Measurements from ENCODE around the gene HLA-F.
A peak's percentile ranks its signal among the peaks of the same experiment; 100 is the strongest.

Gene HLA-F

GRCh38 chr6:29736563-29736962 lies 13.3 kb downstream of the HLA-F start:
- Histone ChIP-seq H3K9me2 (replicated peaks; ENCODE audit: insufficient read depth, low read length) (no peaks in the 10 kb centered on the region), H3K36me3 (replicated peaks; ENCODE audit: insufficient read depth, low read length) (no peaks in the 10 kb centered on the region), H3K79me2 (ENCODE audit: low read length) (no peaks in the 10 kb centered on the region), H3K9ac (ENCODE audit: low read length) (no peak overlapping the region), H3K4me3 (ENCODE audit: low read length) (no peak overlapping the region), H3K27ac (ENCODE audit: low read length) (no peak overlapping the region), H3K4me1 (ENCODE audit: low read length) (no peaks in the 10 kb centered on the region), H4K20me1 (ENCODE audit: insufficient read depth, low read length) (no peaks in the 10 kb centered on the region), H3K27me3 (replicated peaks; ENCODE audit: insufficient read depth, low read length) (no peaks in the 10 kb centered on the region), H2AFZ (ENCODE audit: low read length) (no peak overlapping the region), H3K4me2 (ENCODE audit: low read depth, low read length) (no peak overlapping the region), H3F3A (ENCODE audit: insufficient read depth, low read length) (no peaks in the 10 kb centered on the region), H3K9me3 (replicated peaks; ENCODE audit: insufficient read depth, low read length) (no peaks in the 10 kb centered on the region)
- DNase-seq: no peak
- TF ChIP-seq EZH2phosphoT487 (IDR thresholded peaks at IDR 0.05; ENCODE audit: low read length) (no peak), EZH2 (optimal IDR thresholded peaks at IDR 0.05; ENCODE audit: low read depth, low read length) (no peak), CTCF (IDR thresholded peaks at IDR 0.05; ENCODE audit: low read length) (no peak)

- no peak overlapping the region for H2AFZ ChIP-seq (ENCODE audit: low read length)
- TF ChIP-seq EZH2 (optimal IDR thresholded peaks at IDR 0.05; ENCODE audit: low read depth, low read length) (no peak), EZH2phosphoT487 (IDR thresholded peaks at IDR 0.05; ENCODE audit: low read length) (no peak), CTCF (IDR thresholded peaks at IDR 0.05; ENCODE audit: low read length) (peak; percentile 78)
- H3K9me2 ChIP-seq (replicated peaks; ENCODE audit: insufficient read depth, low read length): no peaks in the 10 kb centered on the region
- no peaks in the 10 kb centered on the region for H3K36me3 ChIP-seq (replicated peaks; ENCODE audit: insufficient read depth, low read length)
- peak; percentile 63 for DNase-seq
- H3K9ac ChIP-seq (ENCODE audit: low read length): no peak overlapping the region
- no peaks in the 10 kb centered on the region for H3K4me1 ChIP-seq (ENCODE audit: low read length)
- H3K27ac ChIP-seq (ENCODE audit: low read length): no peak overlapping the region
- H3K9me3 ChIP-seq (replicated peaks; ENCODE audit: insufficient read depth, low read length): no peaks in the 10 kb centered on the region
- H3F3A ChIP-seq (ENCODE audit: insufficient read depth, low read length): no peaks in the 10 kb centered on the region
- no peak overlapping the region for H3K4me2 ChIP-seq (ENCODE audit: low read depth, low read length)
- H4K20me1 ChIP-seq (ENCODE audit: insufficient read depth, low read length): no peaks in the 10 kb centered on the region
- no peaks in the 10 kb centered on the region for H3K27me3 ChIP-seq (replicated peaks; ENCODE audit: insufficient read depth, low read length)
- H3K79me2 ChIP-seq (ENCODE audit: low read length): no peaks in the 10 kb centered on the region
- no peak overlapping the region for H3K4me3 ChIP-seq (ENCODE audit: low read length)
These were observed 14.7 kb downstream of the HLA-F start for GRCh38 chr6:29737707-29738630.

GRCh38 chr6:29739136-29739881 lies 16.1 kb downstream of the HLA-F start:
- H3K9me3 ChIP-seq (replicated peaks; ENCODE audit: insufficient read depth, low read length): no peaks in the 10 kb centered on the region
- no peaks in the 10 kb centered on the region for H3K79me2 ChIP-seq (ENCODE audit: low read length)
- H3K9ac ChIP-seq (ENCODE audit: low read length): no peak overlapping the region
- TF ChIP-seq CTCF (IDR thresholded peaks at IDR 0.05; ENCODE audit: low read length) (no peak), EZH2phosphoT487 (IDR thresholded peaks at IDR 0.05; ENCODE audit: low read length) (no peak), EZH2 (optimal IDR thresholded peaks at IDR 0.05; ENCODE audit: low read depth, low read length) (no peak)
- H3K4me2 ChIP-seq (ENCODE audit: low read depth, low read length): no peak overlapping the region
- H2AFZ ChIP-seq (ENCODE audit: low read length): no peak overlapping the region
- no peaks in the 10 kb centered on the region for H3K36me3 ChIP-seq (replicated peaks; ENCODE audit: insufficient read depth, low read length)
- DNase-seq: no peak
- no peaks in the 10 kb centered on the region for H3K4me1 ChIP-seq (ENCODE audit: low read length)
- no peaks in the 10 kb centered on the region for H3K27me3 ChIP-seq (replicated peaks; ENCODE audit: insufficient read depth, low read length)
- no peaks in the 10 kb centered on the region for H3K9me2 ChIP-seq (replicated peaks; ENCODE audit: insufficient read depth, low read length)
- no peaks in the 10 kb centered on the region for H3F3A ChIP-seq (ENCODE audit: insufficient read depth, low read length)
- no peak overlapping the region for H3K4me3 ChIP-seq (ENCODE audit: low read length)
- no peaks in the 10 kb centered on the region for H4K20me1 ChIP-seq (ENCODE audit: insufficient read depth, low read length)
- H3K27ac ChIP-seq (ENCODE audit: low read length): no peak overlapping the region
